CD4-positive, alpha-beta T cell treated with Interferon gamma for 1 hour (primary cell): ENCODE measurements around the gene PCLO.

Source experiments
- DNase-seq: peaks from one replicate; pipeline ENCODE4 v3.0.0-alpha.2; 2020

PCLO gene

GRCh38 chr7:83162402-83163256 lies at the start of gene PCLO:
TSS of gene PCLO (minus strand) at chr7:83162884. CDS start at chr7:83162592, 292 bp downstream.
- peak; percentile 25 for DNase-seq

DNA sequence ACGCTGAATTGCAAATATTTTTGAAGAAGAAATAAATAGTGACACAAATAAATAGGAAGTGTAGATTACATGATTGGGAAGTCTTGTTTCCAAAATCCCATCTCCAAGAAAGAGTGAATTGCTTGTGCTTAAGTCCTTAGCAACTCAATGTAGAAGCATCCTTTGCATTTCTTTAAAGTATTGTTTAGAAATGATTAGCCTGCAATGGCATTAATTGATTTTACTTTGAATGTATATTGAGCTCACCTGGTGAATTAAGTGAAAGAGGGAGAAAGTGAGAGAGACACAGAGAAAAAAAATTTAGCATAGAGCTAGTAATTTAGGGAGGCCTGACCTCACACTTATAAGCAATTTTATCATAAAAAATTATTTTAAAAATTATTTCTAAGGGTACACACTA lies 49.0 kb upstream of the PCLO start:
- DNase-seq: no peak

- no peak for DNase-seq
Measured at GRCh38 chr7:83210479-83210878, 47.8 kb upstream of the PCLO start.

- DNase-seq: no peak
Measured at GRCh38 chr7:83204715-83205114, 42.0 kb upstream of the PCLO start.

DNA sequence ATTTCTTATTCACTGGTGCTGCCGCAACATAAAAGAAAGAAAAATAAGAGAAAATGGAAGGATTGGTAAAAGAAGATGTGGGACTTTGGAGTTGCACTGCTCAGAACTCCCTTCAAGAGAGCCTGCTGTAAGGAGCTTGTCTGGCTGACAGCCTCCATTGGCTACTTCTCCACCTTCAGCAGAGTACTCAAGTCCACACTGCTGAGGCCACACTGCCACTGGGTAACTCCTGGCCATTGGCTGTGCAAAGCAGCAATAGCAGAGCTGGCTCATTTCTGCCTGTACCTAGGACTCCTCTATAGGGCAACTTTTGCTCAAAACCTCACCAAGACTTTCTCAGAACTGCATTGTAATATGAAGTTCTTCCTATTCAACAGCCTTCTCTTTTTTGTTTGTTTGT lies 38.7 kb upstream of the PCLO start:
- no peak for DNase-seq

DNA sequence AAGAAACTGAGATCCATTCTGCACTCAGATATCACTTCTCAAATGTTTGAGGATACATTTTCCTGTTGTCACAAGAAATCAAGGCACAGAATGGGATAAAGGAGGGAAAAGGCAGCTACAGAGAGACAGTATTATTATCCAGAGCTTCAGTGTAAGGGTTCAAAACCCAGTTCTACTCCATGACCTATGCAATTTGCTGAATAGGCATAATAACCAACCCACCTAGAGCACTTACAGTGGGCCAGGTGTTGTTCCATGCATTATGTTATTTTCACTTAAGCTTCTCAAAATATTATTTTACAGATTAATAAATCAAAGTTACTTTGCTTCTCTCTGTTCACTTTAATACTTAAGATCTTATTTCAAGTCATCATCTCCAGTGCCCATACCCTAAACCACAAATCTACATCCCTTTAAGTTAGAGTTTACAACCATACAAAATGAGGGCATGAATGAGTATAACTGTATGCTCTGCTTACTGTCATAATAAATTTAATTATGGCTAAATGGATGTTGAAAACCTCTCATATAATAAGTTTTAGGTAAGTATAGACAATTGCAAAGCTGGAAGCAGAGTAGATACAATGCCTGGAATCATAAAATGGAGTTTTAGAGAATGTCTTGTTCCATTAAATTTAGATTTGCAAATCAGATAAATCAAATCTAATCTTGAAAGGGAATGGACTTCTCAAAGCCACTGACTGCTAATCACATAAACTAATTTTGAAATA lies 28.1 kb upstream of the PCLO start:
- no peak for DNase-seq

DNA sequence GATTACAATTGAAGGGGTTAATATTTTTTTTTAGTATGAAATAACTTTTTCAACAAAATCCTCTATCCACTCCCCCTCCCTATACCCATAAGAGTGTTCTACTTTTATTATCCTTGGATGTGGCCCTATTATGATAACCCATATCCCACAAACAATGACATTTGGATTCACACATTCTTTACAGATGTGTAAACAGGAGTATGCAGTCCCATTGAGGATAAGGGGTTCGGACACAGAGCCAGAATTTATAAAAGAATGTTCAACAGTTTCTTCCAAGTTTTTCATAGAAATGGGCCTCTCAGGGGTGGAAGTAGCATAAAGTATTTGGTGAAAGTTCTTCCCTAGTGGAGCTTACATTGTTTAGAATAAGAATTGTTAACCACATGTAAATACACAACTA lies 16.1 kb upstream of the PCLO start:
- no peak for DNase-seq

DNA sequence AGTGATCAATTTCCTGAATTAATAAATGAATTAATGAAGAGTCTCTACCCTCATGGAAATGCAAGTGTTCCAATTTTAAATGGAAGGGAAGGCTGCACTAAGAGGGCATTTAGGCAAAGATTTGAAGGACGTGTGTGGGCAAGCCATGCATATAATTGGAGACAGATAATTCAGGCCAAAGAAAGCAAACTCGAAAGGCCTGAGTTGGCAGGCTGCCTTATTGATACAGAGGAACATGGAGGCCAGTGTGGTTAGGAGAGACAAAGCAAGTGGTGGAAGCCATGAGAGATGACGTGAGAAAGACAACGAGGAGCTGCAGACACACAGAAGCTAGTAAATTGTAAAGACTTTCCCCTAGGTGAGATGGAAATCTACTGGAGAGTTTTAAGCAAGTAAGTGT lies 15.4 kb upstream of the PCLO start:
- no peak for DNase-seq

GRCh38 chr7:83173664-83174063 lies 11.0 kb upstream of the PCLO start:
- DNase-seq: no peak

DNA sequence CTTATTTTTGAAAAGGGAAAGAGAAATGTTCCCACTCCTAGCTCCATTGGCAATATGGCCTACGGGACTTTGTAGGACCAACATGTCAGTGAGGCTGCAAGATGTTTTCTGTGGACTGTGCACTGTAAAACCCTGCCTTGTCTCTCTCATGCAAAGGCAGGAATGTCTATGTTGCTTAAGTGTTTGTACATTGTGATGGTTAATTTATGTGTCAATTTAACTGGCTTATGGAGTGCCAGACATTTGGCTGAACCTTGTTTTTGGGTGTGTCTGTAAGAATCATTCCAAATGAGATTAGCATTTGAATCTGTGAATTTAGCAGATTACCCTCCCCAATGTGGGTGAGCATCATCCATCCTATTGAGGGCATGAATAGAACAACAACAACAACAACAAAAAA lies 4.1 kb upstream of the PCLO start:
- DNase-seq: no peak

- no peak for DNase-seq
Measured at GRCh38 chr7:83161899-83162401, 734 bp downstream of the PCLO start.

DNA sequence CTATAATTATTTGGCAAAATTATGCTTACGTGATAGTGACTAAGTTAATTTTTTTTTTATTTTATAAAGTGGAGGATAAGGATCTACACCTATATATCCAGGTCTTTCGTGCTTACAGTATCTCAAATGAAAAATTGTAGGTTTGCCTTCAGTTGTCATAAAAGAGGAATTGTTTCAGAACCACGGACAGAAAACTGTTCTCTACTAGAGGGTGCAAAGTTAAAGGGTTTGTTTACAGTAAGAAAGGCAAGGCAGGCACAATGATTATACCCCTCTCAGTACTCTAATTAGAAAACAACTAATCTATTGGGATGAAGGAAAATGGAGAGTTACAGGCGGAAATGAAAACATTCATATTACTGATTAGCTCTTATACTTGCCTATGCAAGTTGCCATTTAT lies 1.5 kb downstream of the PCLO start:
- DNase-seq: no peak

DNA sequence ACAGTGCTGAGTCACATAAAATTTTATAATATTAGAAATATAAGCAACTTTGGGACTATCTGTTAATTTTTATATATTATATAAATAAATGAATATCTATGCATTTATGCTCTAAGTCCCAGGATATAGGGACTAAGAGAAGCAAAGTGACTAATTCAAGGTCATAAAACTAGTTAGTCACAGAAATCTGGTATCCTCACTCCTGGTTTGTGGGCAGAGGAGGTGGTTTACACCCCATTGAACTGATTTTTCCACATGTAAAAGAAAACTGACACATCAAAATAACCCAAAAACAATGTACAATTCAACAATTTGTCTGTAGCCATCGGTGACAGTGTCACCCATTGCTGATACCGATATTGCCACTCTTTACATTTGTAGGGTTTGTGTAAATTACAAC lies 3.0 kb downstream of the PCLO start:
- no peak for DNase-seq

- no peak for DNase-seq
Measured at GRCh38 chr7:83156006-83156405, 6.7 kb downstream of the PCLO start.

DNA sequence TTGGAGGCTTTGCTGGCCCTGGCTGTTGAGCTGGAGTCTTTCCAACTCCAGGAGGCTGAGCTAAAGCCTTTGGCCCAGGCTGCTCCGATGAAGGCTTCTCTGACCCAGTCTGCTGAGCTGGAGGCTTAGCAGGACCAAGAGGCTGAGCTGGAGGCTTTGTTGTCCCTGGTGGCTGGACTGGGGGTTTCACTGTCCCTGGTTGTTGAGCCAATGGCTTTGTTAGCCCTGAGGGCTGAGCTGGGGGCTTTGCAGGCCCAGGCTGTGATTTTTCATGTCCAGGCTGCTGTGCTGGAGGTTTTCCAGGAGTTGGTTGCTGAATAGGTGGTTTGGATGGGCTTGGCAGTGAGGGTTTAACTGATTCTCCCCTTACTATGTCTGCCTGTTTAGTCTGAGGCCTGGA lies 7.3 kb downstream of the PCLO start:
- no peak for DNase-seq

DNA sequence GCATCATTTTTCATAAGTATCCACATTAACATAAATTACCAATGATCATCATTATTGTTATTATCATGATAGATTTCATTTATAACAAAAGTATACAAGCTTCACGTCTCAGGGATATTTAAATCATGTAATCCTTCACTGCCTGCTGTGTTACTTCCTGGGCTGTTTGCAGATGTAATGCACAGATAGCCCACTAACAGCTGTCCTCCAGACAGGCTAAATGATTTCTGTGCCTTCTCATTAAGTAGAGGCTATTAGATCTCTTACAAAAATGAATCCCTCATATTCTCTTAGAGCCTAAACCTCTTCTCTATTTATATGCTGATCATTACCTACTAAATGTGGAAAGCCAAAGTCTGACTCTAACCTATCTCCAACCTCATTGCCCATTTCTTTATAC lies 9.3 kb downstream of the PCLO start:
- DNase-seq: no peak

GRCh38 chr7:83150310-83150709 lies 12.4 kb downstream of the PCLO start:
- DNase-seq: no peak

DNA sequence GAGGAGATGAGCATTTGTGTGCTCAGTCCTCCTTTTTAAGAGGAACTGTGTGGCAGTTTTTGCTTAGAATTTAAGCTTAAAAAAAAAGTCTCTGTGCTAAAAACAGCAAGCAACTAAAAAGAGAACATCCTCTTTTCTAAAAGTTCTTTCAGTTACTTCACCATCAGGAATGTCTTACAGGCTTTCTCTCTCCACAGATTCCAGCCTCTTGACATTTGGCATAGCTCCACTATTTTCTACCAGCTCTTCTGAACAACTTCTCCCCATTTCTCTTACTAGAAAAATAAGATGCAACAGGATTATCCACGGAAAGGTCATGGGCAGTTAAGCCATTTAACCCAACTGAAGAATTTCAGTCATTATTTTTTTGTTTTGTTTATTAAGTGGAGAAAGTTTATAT lies 13.2 kb downstream of the PCLO start:
- no peak for DNase-seq

DNA sequence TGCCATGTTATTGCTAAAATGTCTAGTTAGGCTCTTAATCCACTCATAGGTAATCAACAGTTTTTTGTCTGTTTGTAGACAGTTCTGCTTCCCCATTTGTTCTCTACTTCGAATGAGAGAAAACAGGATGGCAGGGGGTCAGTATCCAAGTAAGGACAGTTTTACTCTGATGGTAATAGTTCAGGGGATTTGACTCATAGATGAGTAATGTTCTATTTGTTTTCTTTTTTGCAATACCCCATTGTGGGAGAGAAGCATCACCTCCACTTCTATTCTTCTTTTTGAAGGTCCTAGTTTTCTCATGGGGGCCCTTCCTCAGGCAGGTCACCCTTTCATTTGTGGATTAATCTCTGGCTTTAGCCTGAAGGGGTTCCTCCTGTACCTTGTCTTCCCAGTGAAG lies 13.9 kb downstream of the PCLO start:
- DNase-seq: no peak

GRCh38 chr7:83143107-83143506 lies 19.6 kb downstream of the PCLO start:
- DNase-seq: no peak

GRCh38 chr7:83142365-83142764 lies 20.3 kb downstream of the PCLO start:
- DNase-seq: no peak

GRCh38 chr7:83141927-83142326 lies 20.8 kb downstream of the PCLO start:
- no peak for DNase-seq

DNA sequence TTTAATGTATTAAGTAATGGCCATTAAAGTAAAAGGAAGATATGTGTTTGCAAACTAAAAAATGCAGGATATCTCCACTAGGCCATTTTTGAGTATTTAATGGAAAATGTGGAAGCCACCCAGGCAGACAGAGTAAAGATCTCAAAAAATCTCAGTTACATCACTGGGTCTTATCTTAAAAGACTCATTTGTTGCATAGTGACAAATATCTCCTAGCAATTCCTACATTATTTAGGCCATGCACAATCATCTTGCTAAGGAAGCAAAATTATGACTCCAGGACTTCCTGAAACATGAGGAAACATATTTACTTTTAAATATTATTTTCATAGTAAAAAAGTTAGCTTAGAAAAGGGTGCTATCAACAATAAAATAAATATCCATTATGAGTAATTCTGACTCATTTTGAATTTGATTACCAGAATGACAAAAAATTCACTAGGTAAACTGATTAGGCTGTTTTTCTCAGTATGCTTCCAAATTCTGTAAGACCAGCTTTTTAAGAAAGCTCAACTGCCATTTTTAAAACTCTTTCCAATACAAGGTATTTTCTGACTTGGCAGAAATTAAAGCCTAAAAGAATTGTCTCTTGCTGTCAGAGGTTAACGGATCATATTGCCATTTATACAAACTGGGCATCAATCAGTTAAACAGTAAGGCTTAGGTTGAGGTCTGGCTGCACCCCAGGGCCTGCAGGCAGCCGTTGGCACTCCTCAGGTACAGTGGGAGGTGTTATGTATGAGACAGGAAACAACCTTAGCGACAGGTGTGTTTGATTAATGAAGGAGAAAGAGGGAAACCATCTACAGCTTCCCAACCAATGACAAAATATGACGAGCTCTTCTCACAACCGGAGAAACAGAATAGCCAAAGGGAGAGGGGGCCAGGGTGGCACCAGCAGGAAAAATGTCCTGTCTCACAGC lies 31.8 kb downstream of the PCLO start:
- no peak for DNase-seq
